T-cell (primary cell): ENCODE measurements around the gene OR4K5. TPM values are rescaled to one million over a fixed set of nuclear protein-coding genes. Genes with fewer than 3 reads are reported as not detected.

Source experiments
- ATAC-seq, 4 experiments: fragments of 200-7000 bp in 3 of 4; fragments of 150-1000 bp in 1 of 4; cut with Tn5 transposase; replicated peaks in 1 of 4; 1 replicate in 3 of 4; 2 replicates in 1 of 4; pipeline ENCODE4 v1.10.0; 2021; ENCODE audit warnings: moderate library complexity in 3 of 4, mild to moderate bottlenecking in 2 of 4, moderate number of reproducible peaks in 1 of 4
- CTCF ChIA-PET, 2 donors: fragments of 300-600 bp; sonication (Branson Sonifier 250); formaldehyde crosslinking; loops; one replicate each; lab custom pipeline; 2022; ENCODE audit warnings: antibody characterized with exemption in 2 of 2; lab: Charles Lee
- POLR2A ChIA-PET, 2 donors: fragments of 300-600 bp; sonication (Branson Sonifier 250); formaldehyde crosslinking; loops; one replicate each; lab custom pipeline; 2022; ENCODE audit warnings: antibody characterized with exemption in 2 of 2; lab: Charles Lee
- DNase-seq, 35 experiments: peaks; one replicate each; pipeline versions ENCODE4 v3.0.0 to v3.0.0-alpha.2; 2013 to 2023
- H3K27ac ChIP-seq: one replicate; pipeline ENCODE4 v1.5.1; 2013; ENCODE audit warnings: low read length
- H3K27me3 ChIP-seq, 2 experiments: replicated peaks in 1 of 2; 1 replicate in 1 of 2; 2 replicates in 1 of 2; pipeline versions ENCODE4 v1.6.1 to v1.7.0; 2013; ENCODE audit warnings: low read length in 1 of 2, mixed read lengths in 1 of 2; ENCODE audit not compliant: control insufficient read depth in 2 of 2, insufficient read depth in 2 of 2; ENCODE audit errors: extremely low read depth in 1 of 2
- H3K36me3 ChIP-seq, 2 donors: 1 replicate in 1 of 2; 2 replicates in 1 of 2; pipeline versions ENCODE4 v1.6.1 to v1.7.0; 2013; ENCODE audit warnings: low read length in 1 of 2; ENCODE audit not compliant: control insufficient read depth in 2 of 2, insufficient read depth in 1 of 2; ENCODE audit errors: extremely low read depth in 1 of 2
- H3K4me1 ChIP-seq, 2 experiments: 1 replicate in 1 of 2; 2 replicates in 1 of 2; pipeline versions ENCODE4 v1.6.1 to v1.7.0; 2013; ENCODE audit warnings: low read length in 2 of 2, mixed read lengths in 1 of 2; ENCODE audit not compliant: insufficient read depth in 2 of 2, control insufficient read depth in 1 of 2; ENCODE audit errors: extremely low read depth in 1 of 2
- H3K4me3 ChIP-seq, 2 donors: 1 replicate in 1 of 2; 2 replicates in 1 of 2; pipeline versions ENCODE4 v1.5.1 to v1.7.0; 2013; ENCODE audit warnings: mild to moderate bottlenecking in 2 of 2, low read length in 1 of 2, moderate library complexity in 1 of 2; ENCODE audit not compliant: control insufficient read depth in 1 of 2; ENCODE audit errors: extremely low read depth in 1 of 2
- H3K9me3 ChIP-seq: 2 replicates; pipeline ENCODE4 v1.7.0; 2013
- H3K27ac Mint-ChIP-seq, 2 donors: one replicate each; pipeline ENCODE4 v1.8.0; 2020 to 2021; ENCODE audit warnings: mild to moderate bottlenecking in 2 of 2, mixed read lengths in 2 of 2
- H3K27me3 Mint-ChIP-seq, 2 donors: one replicate each; pipeline ENCODE4 v1.8.0; 2021 to 2022; ENCODE audit warnings: mixed read lengths in 2 of 2
- H3K36me3 Mint-ChIP-seq: one replicate; pipeline ENCODE4 v1.8.0; 2021; ENCODE audit warnings: mixed read lengths
- H3K4me1 Mint-ChIP-seq, 3 donors: one replicate each; pipeline ENCODE4 v1.8.0; 2020 to 2022; ENCODE audit warnings: mixed read lengths in 3 of 3, mild to moderate bottlenecking in 1 of 3
- H3K4me3 Mint-ChIP-seq, 3 donors: one replicate each; pipeline ENCODE4 v1.8.0; 2020 to 2022; ENCODE audit warnings: mild to moderate bottlenecking in 3 of 3, mixed read lengths in 3 of 3, moderate library complexity in 3 of 3
- H3K9me3 Mint-ChIP-seq, 3 donors: one replicate each; pipeline ENCODE4 v1.8.0; 2020 to 2022; ENCODE audit warnings: mixed read lengths in 3 of 3
- WGBS: methylation state at CpG from one replicate; pipeline ENCODE4 v1.1.5; 2013; ENCODE audit warnings: missing lambda C conversion rate; ENCODE audit not compliant: insufficient coverage; 5-methylcytosine and 5-hydroxymethylcytosine counted together
- total RNA-seq, 35 experiments: library from RNA in 6 of 35; stranded (reverse) in 6 of 35; fragments of 120-200 nt in 1 of 35; gene quantifications; one replicate each; pipeline versions ENCODE4 v1.2.1 to v1.2.4 and lab custom pipeline; 2013 to 2026

OR4K5 gene
- total RNA-seq, 5 donors from 2014 or later (not counting 1 experiment from before 2014, with no cell fraction given): not detected

DNA sequence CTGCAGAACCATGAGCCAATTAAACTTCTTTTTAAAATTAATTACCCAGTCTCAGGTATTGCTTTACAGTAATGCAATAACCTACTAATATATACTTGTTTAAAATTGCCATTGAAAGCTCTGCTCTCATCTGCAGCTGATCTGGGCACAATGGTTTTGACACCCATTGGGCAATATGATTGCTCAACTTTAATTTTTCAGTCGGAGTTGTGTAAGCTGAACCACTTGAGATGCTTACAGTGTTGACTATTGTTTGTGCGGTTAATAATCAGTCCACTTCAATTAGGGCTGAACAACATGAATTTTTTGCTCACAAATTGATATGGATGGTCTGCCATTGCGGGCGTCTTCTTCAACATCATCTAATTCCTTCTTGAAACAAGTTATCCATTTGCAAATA is 18.0 kb upstream of the OR4K5 start:
- peaks cover 5% of the 10 kb centered on the region for H3K9me3 ChIP-seq
- Mint-ChIP-seq H3K9me3 (peaks cover 7 to 33% (median 10%) of the 10 kb centered on the region in 3 donors), H3K4me3 (no peak overlapping the region), H3K36me3 (no peaks in the 10 kb centered on the region), H3K4me1 (no peaks in the 10 kb centered on the region), H3K27me3 (no peaks in the 10 kb centered on the region), H3K27ac (no peak overlapping the region)
- no peaks in the 10 kb centered on the region for H3K4me1 ChIP-seq
- ChIA-PET CTCF (no interaction called here), POLR2A (no interaction called here)
- no peaks in the 10 kb centered on the region for H3K36me3 ChIP-seq
- ATAC-seq (no peak), DNase-seq (no peak)
- 70% methylated on average over 2 of the region's 4 CpGs for WGBS
- no peak overlapping the region for H3K4me3 ChIP-seq
- H3K27me3 ChIP-seq: no peaks in the 10 kb centered on the region
- H3K27ac ChIP-seq: no peak overlapping the region

DNA sequence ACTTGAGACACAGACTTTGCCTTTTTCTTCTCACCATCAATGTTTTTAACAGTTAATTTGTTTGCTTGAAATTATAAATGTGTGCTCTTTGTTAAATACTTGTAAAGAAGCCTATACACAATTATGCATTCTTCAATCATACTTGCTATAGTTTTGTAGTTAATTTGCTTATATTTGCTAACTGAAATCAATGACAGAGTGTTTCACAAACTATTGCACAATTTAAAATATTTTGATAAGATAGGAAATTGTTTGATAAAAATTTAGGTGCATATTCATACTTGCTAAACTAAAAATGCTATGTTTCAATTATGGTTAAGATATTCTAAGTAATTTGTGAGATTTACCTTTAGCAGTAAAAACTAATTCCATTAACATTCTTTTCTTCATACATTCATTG is 13.7 kb upstream of the OR4K5 start:
- Histone ChIP-seq H3K4me1 (no peaks in the 10 kb centered on the region), H3K36me3 (no peaks in the 10 kb centered on the region), H3K27ac (no peak overlapping the region), H3K4me3 (no peak overlapping the region), H3K27me3 (no peaks in the 10 kb centered on the region), H3K9me3 (peaks cover 3% of the 10 kb centered on the region)
- peaks cover 1 to 4% of the 10 kb centered on the region in 2 donors for H3K27me3 Mint-ChIP-seq
- no peaks in the 10 kb centered on the region for H3K36me3 Mint-ChIP-seq
- ChIA-PET CTCF (no interaction called here), POLR2A (no interaction called here)
- H3K4me1 Mint-ChIP-seq: no peaks in the 10 kb centered on the region
- no peak for DNase-seq
- H3K27ac Mint-ChIP-seq: no peak overlapping the region
- no peak for ATAC-seq
- no peak overlapping the region for H3K4me3 Mint-ChIP-seq
- H3K9me3 Mint-ChIP-seq: peaks cover 4 to 17% (median 6%) of the 10 kb centered on the region in 3 donors

DNA sequence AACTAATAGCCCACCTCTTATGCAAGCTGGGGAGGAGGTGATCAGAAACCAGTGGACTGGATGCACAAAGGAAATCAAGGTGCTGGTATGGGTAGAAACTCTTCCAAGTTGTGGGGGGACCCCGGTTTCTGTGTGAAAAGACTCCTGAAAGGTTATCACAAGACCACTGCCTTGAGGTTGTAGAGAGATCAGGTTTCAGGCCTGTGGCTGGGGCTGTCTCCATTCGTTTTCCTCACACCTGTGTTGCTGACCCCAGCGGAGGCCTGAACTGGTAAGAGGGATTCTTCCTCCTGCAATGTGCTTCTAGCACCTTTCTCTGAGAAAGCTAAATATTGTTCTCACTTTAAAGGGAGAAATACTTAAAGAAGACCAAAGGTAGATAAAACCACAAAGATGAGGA is 9.3 kb upstream of the OR4K5 start:
- Mint-ChIP-seq H3K4me3 (no peak overlapping the region), H3K9me3 (peaks cover 0 to 16% (median 10%) of the 10 kb centered on the region in 3 donors), H3K36me3 (no peaks in the 10 kb centered on the region), H3K27ac (no peak overlapping the region), H3K27me3 (peaks cover 2 to 7% of the 10 kb centered on the region in 2 donors), H3K4me1 (no peaks in the 10 kb centered on the region)
- CTCF ChIA-PET: no interaction called here
- H3K9me3 ChIP-seq: peaks cover 2% of the 10 kb centered on the region
- no peak for DNase-seq
- 14% methylated on average over 1 of the region's 3 CpGs for WGBS
- H3K27ac ChIP-seq: no peak overlapping the region
- no peak for ATAC-seq
- H3K36me3 ChIP-seq: no peaks in the 10 kb centered on the region
- POLR2A ChIA-PET: interaction anchor here in 1 of 2 donors (0.6 kb wide), 1 partner anchor 102 kb away, joined by 5 read pairs; no protein-coding TSS in a partner anchor
- no peaks in the 10 kb centered on the region for H3K27me3 ChIP-seq
- H3K4me1 ChIP-seq: no peaks in the 10 kb centered on the region
- no peak overlapping the region for H3K4me3 ChIP-seq

DNA sequence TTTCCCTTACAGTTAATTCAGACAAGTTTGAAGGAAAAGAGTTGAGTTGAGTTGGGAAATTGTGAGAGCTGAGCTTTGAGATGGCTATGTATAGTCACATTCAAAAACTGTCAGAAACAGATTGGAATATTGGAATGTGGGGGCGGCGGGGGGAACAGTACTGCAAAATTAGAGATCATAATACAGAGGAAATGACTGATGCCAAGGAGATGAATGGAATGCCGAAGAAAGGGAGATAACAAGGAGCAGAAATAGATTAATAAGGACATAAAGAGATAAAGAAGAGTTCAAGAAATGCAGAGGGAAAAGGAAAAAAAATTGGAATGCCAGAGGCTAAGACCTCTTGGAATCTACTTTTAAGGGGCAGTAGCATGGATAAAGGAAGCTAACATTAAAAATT is 3.2 kb upstream of the OR4K5 start:
- H3K9me3 Mint-ChIP-seq: peaks cover 0 to 7% (median 0%) of the 10 kb centered on the region in 3 donors
- no peaks in the 10 kb centered on the region for H3K36me3 ChIP-seq
- POLR2A ChIA-PET: no interaction called here
- H3K27ac ChIP-seq: no peak overlapping the region
- peaks cover 0 to 3% of the 10 kb centered on the region in 2 donors for H3K27me3 Mint-ChIP-seq
- H3K27ac Mint-ChIP-seq: no peak overlapping the region
- H3K4me1 ChIP-seq: no peaks in the 10 kb centered on the region
- no peaks in the 10 kb centered on the region for H3K36me3 Mint-ChIP-seq
- no peaks in the 10 kb centered on the region for H3K4me1 Mint-ChIP-seq
- no peak overlapping the region for H3K4me3 ChIP-seq
- 60% methylated on average over 3 of the region's 3 CpGs for WGBS
- no peaks in the 10 kb centered on the region for H3K9me3 ChIP-seq
- CTCF ChIA-PET: no interaction called here
- H3K4me3 Mint-ChIP-seq: no peak overlapping the region
- H3K27me3 ChIP-seq: no peaks in the 10 kb centered on the region
- ATAC-seq: no peak
- no peak for DNase-seq

DNA sequence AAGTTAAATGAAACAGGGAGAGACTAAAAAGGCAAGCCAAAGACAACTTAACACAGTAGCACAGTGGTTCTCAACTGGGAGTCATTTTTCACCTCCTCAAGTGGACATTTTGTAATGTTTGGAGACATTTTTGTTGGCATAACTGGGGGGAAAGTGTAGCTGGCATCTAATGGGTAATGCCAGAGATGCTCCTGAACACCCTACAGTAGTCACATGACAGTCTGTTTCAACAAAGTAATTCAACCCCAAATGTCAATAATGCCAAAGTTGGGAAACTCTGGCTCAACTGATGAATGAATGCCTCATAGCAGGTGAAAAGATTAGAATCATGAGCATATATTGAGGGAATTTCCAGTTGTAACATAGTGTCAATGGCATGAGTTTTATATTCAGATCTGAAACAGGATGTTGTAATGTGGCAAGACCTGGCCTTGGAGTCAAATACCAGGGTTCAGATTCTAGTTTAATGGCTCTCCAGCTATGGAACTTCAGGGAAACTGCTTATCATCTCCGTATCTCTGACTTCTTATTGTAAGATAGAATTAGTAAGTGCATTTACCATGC is 2.4 kb upstream of the OR4K5 start:
- POLR2A ChIA-PET: no interaction called here
- no peaks in the 10 kb centered on the region for H3K9me3 ChIP-seq
- H3K4me1 Mint-ChIP-seq: no peaks in the 10 kb centered on the region
- CTCF ChIA-PET: interaction anchor here in 1 of 2 donors (0.6 kb wide), 1 partner anchor 160 kb away, joined by 3 read pairs; no protein-coding TSS in a partner anchor
- H3K4me3 Mint-ChIP-seq: no peak overlapping the region
- no peaks in the 10 kb centered on the region for H3K36me3 Mint-ChIP-seq
- H3K9me3 Mint-ChIP-seq: peaks cover 0 to 2% (median 0%) of the 10 kb centered on the region in 3 donors
- peaks cover 0 to 2% of the 10 kb centered on the region in 2 donors for H3K27me3 Mint-ChIP-seq
- no peak for DNase-seq
- no peak overlapping the region for H3K27ac Mint-ChIP-seq
- WGBS: no CpG with 5 or more reads among the region's 1 CpG
- no peaks in the 10 kb centered on the region for H3K27me3 ChIP-seq
- no peak overlapping the region for H3K4me3 ChIP-seq
- H3K27ac ChIP-seq: no peak overlapping the region
- H3K4me1 ChIP-seq: no peaks in the 10 kb centered on the region
- H3K36me3 ChIP-seq: no peaks in the 10 kb centered on the region
- no peak for ATAC-seq

DNA sequence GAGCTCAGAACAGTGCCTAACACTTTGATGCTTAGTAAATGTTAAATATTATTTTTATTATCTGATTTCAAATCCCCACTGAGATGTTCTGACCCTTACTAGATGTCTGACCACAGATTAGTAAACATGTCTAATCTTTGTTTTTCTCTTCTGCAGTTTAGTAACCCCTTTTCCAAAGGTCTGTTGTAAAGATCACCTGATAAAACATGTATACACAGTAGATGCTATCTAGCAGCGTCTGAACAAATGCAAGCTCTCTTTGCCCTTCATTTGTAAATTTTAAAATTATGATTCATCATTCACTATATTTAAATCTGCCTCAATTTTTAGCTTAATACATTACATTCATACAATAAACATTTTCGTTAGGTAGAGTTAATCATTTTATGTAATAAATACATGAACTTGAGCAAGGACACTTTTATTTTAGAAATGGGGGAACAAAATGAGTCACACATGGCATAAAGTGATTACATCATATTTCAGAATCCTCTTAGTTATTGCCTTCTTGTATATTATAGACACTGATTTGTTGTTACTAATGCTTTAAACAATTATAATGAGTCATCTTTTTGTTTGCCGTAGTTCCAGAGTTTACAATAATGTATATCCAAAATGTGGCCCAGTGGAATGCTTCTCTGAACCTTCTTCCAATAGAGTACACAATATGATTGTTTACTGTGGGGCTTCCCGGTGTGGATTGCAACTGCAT is 1.7 kb upstream of the OR4K5 start:
- H3K9me3 Mint-ChIP-seq: no peaks in the 10 kb centered on the region
- H3K36me3 Mint-ChIP-seq: no peaks in the 10 kb centered on the region
- H3K27me3 Mint-ChIP-seq: no peaks in the 10 kb centered on the region
- ATAC-seq (no peak), DNase-seq (no peak)
- Histone ChIP-seq H3K4me1 (no peaks in the 10 kb centered on the region), H3K27me3 (no peaks in the 10 kb centered on the region), H3K9me3 (no peaks in the 10 kb centered on the region), H3K27ac (no peak overlapping the region), H3K4me3 (no peak overlapping the region), H3K36me3 (no peaks in the 10 kb centered on the region)
- no peaks in the 10 kb centered on the region for H3K4me1 Mint-ChIP-seq
- H3K4me3 Mint-ChIP-seq: no peak overlapping the region
- CTCF ChIA-PET: interaction anchor here (0.5 to 0.6 kb wide), 2 partner anchors 43 to 159 kb away, joined by 3 read pairs; no protein-coding TSS in a partner anchor
- H3K27ac Mint-ChIP-seq: no peak overlapping the region
- POLR2A ChIA-PET: no interaction called here
- whole genome bisulfite sequencing: no CpG with 5 or more reads among the region's 4 CpGs
